NCI-H187 treated with DMSO at 0.1 percent for 48 hours (cell line): ENCODE data around the gene RNF166.

Experiments used
- DNase-seq: peaks from one replicate; lab custom pipeline; 2025; lab: John Stamatoyannopoulos, UW

RNF166 gene

GRCh38 chr16:88739139-88739976 is 33.1 kb upstream of the RNF166 start:
- no peak for DNase-seq

GRCh38 chr16:88738151-88739084 is 32.2 kb upstream of the RNF166 start:
- no peak for DNase-seq

- no peak for DNase-seq
Observed at GRCh38 chr16:88737298-88738150, 31.3 kb upstream of the RNF166 start.

- DNase-seq, result no peak
Observed at GRCh38 chr16:88736496-88736895, 30.3 kb upstream of the RNF166 start.

GRCh38 chr16:88736088-88736487 is 29.9 kb upstream of the RNF166 start:
- no peak for DNase-seq

GRCh38 chr16:88735616-88736015 is 29.4 kb upstream of the RNF166 start:
- DNase-seq, result no peak

GRCh38 chr16:88735121-88735520 is 28.9 kb upstream of the RNF166 start:
- no peak for DNase-seq

GRCh38 chr16:88734361-88734728 is 28.1 kb upstream of the RNF166 start:
- DNase-seq, result no peak

GRCh38 chr16:88733630-88734360 is 27.6 kb upstream of the RNF166 start:
- no peak for DNase-seq

GRCh38 chr16:88732961-88733294 is 26.7 kb upstream of the RNF166 start:
- DNase-seq, result no peak

GRCh38 chr16:88732172-88732960 is 26.2 kb upstream of the RNF166 start:
- no peak for DNase-seq

GRCh38 chr16:88731699-88732098 is 25.5 kb upstream of the RNF166 start:
- no peak for DNase-seq

GRCh38 chr16:88730632-88731607 is 24.7 kb upstream of the RNF166 start:
- no peak for DNase-seq

GRCh38 chr16:88727871-88728270 is 21.7 kb upstream of the RNF166 start:
- DNase-seq, result no peak

GRCh38 chr16:88726981-88727380 is 20.8 kb upstream of the RNF166 start:
- no peak for DNase-seq

GRCh38 chr16:88726408-88726749 is 20.2 kb upstream of the RNF166 start:
- no peak for DNase-seq

- DNase-seq, result no peak
Observed at GRCh38 chr16:88725609-88726407, 19.6 kb upstream of the RNF166 start.

- no peak for DNase-seq
Observed at GRCh38 chr16:88724855-88725555, 18.8 kb upstream of the RNF166 start.
